Trophoblast cell (in vitro differentiated cells and primary cell): ENCODE measurements around the gene CRYGN. TPM values are rescaled to one million over a fixed set of nuclear protein-coding genes. Genes with fewer than 3 reads are reported as not detected.

Source experiments
- DNase-seq, 2 donors: peaks; one replicate each; pipeline ENCODE4 v3.0.0-alpha.2; 2016
- H2AFZ ChIP-seq: 2 replicates; pipeline ENCODE4 v1.6.1; 2013; ENCODE audit warnings: low read length, moderate library complexity, mild to moderate bottlenecking; ENCODE audit not compliant: insufficient read depth, poor library complexity
- H2AK5ac ChIP-seq: 2 replicates; pipeline ENCODE4 v1.6.1; 2013; ENCODE audit warnings: mild to moderate bottlenecking, low read length
- H2BK120ac ChIP-seq: 2 replicates; pipeline ENCODE4 v1.6.1; 2013; ENCODE audit warnings: low read length, mild to moderate bottlenecking, moderate library complexity; ENCODE audit not compliant: insufficient read depth, poor library complexity
- H2BK12ac ChIP-seq: 2 replicates; pipeline ENCODE4 v1.6.1; 2013; ENCODE audit warnings: mild to moderate bottlenecking, low read length, moderate library complexity
- H2BK5ac ChIP-seq: 2 replicates; pipeline ENCODE4 v1.6.1; 2013; ENCODE audit warnings: low read length, low read depth, moderate library complexity, mild to moderate bottlenecking; ENCODE audit not compliant: poor library complexity
- H3K14ac ChIP-seq: 2 replicates; pipeline ENCODE4 v1.6.1; 2013; ENCODE audit warnings: mild to moderate bottlenecking, low read length
- H3K18ac ChIP-seq: 2 replicates; pipeline ENCODE4 v1.6.1; 2013; ENCODE audit warnings: mild to moderate bottlenecking, low read length
- H3K23ac ChIP-seq: 2 replicates; pipeline ENCODE4 v1.6.1; 2013; ENCODE audit warnings: low read length
- H3K27ac ChIP-seq: 2 replicates; pipeline ENCODE4 v1.5.1; 2013; ENCODE audit warnings: low read depth, mild to moderate bottlenecking, inconsistent platforms, low read length, moderate library complexity
- H3K27me3 ChIP-seq: 2 replicates; pipeline ENCODE4 v1.6.1; 2013; ENCODE audit warnings: inconsistent platforms, mild to moderate bottlenecking, low read length, moderate library complexity; ENCODE audit not compliant: insufficient read depth
- H3K36me3 ChIP-seq, 2 experiments: 1 replicate in 1 of 2; 2 replicates in 1 of 2; pipeline ENCODE4 v1.6.1; 2013; ENCODE audit warnings: low read length in 2 of 2, mild to moderate bottlenecking in 2 of 2, moderate library complexity in 1 of 2; ENCODE audit not compliant: insufficient read depth in 2 of 2, control insufficient read depth in 1 of 2
- H3K4ac ChIP-seq: 2 replicates; pipeline ENCODE4 v1.6.1; 2013; ENCODE audit warnings: low read depth, mild to moderate bottlenecking, low read length, moderate library complexity
- H3K4me1 ChIP-seq, 2 experiments: 1 replicate in 1 of 2; 2 replicates in 1 of 2; pipeline ENCODE4 v1.6.1; 2013; ENCODE audit warnings: low read length in 2 of 2, mild to moderate bottlenecking in 2 of 2, moderate library complexity in 1 of 2; ENCODE audit not compliant: insufficient read depth in 2 of 2, control insufficient read depth in 1 of 2
- H3K4me2 ChIP-seq: 2 replicates; pipeline ENCODE4 v1.6.1; 2013; ENCODE audit warnings: inconsistent platforms, mild to moderate bottlenecking, low read length, moderate library complexity
- H3K4me3 ChIP-seq: 2 replicates; pipeline ENCODE4 v1.5.1; 2013; ENCODE audit warnings: mild to moderate bottlenecking, low read depth, low read length, inconsistent platforms
- H3K79me1 ChIP-seq: one replicate; pipeline ENCODE4 v1.6.1; 2013; ENCODE audit warnings: low read length
- H3K79me2 ChIP-seq: 2 replicates; pipeline ENCODE4 v1.6.1; 2013; ENCODE audit warnings: low read length, mild to moderate bottlenecking; ENCODE audit not compliant: control insufficient read depth, insufficient read depth, poor library complexity
- H3K9ac ChIP-seq: 2 replicates; pipeline ENCODE4 v1.6.1; 2013; ENCODE audit warnings: mild to moderate bottlenecking, low read length
- H3K9me3 ChIP-seq: 2 replicates; pipeline ENCODE4 v1.6.1; 2013; ENCODE audit warnings: low read depth, mild to moderate bottlenecking, control low read depth, inconsistent platforms, low read length; ENCODE audit not compliant: insufficient read depth
- H4K12ac ChIP-seq: 2 replicates; pipeline ENCODE4 v1.6.1; 2013; ENCODE audit warnings: low read depth, mild to moderate bottlenecking, low read length, moderate library complexity
- H4K8ac ChIP-seq: 2 replicates; pipeline ENCODE4 v1.6.1; 2013; ENCODE audit warnings: low read depth, mild to moderate bottlenecking, low read length, moderate library complexity
- H4K91ac ChIP-seq: one replicate; pipeline ENCODE4 v1.6.1; 2013; ENCODE audit warnings: low read depth, mild to moderate bottlenecking, low read length, moderate library complexity
- WGBS: extraction: QIAGEN DNeasy Blood & Tissue Kit; methylation state at CpG from one replicate; pipeline ENCODE4 v1.1.7; 2013; ENCODE audit warnings: missing lambda C conversion rate; ENCODE audit not compliant: insufficient read length, insufficient coverage; ENCODE audit errors: extremely low coverage; 5-methylcytosine and 5-hydroxymethylcytosine counted together
- polyA plus RNA-seq: library from polyadenylated mRNA; stranded (reverse); fragments of 200-250 nt; gene quantifications from 2 replicates; pipeline ENCODE4 v1.2.3, GENCODE V29; 2013

The CRYGN gene
- 0.16 and 0.26 TPM in 2 replicates for polyA plus RNA-seq

- no peak within 1 kb of the TSS for H4K12ac ChIP-seq
- peak within 1 kb of the TSS; percentile 69 for H4K91ac ChIP-seq
- DNase-seq: no peak
- H2AK5ac ChIP-seq: peak within 1 kb of the TSS; percentile 20
- no peak within 1 kb of the TSS for H3K23ac ChIP-seq
- no peaks in the 10 kb centered on the region for H3K79me2 ChIP-seq
- H3K27ac ChIP-seq: no peak within 1 kb of the TSS
- H3K79me1 ChIP-seq: peaks cover 14% of the 10 kb centered on the region
- H3K4me2 ChIP-seq: peak within 1 kb of the TSS; percentile 63
- H2BK5ac ChIP-seq: no peak within 1 kb of the TSS
- H3K4ac ChIP-seq: no peak within 1 kb of the TSS
- H3K9ac ChIP-seq: no peak within 1 kb of the TSS
- H3K4me1 ChIP-seq: peaks cover 28 to 33% of the 10 kb centered on the region in 2 experiments
- H3K4me3 ChIP-seq: peak within 1 kb of the TSS; percentile 10
- H2BK12ac ChIP-seq: peak within 1 kb of the TSS; percentile 30
- peaks cover 3% of the 10 kb centered on the region for H3K9me3 ChIP-seq
- H3K27me3 ChIP-seq: no peaks in the 10 kb centered on the region
- no CpG with 5 or more reads among the region's 51 CpGs for WGBS
- peak within 1 kb of the TSS; percentile 40 for H3K14ac ChIP-seq
- peak within 1 kb of the TSS; percentile 22 for H3K18ac ChIP-seq
- peak within 1 kb of the TSS; percentile 15 for H2BK120ac ChIP-seq
- peak within 1 kb of the TSS; percentile 51 for H4K8ac ChIP-seq
- no peak within 1 kb of the TSS for H2AFZ ChIP-seq
- H3K36me3 ChIP-seq: no peaks in the 10 kb centered on the region
These were observed at the start of gene CRYGN for GRCh38 chr7:151439855-151440798. Gene CRYGN, minus strand, starts transcription at chr7:151440141. Its CDS starts 224 bp downstream, at chr7:151439917.

- no CpG with 5 or more reads among the region's 2 CpGs for WGBS
These were observed 49.6 kb upstream of the CRYGN start for GRCh38 chr7:151489498-151489897.

GRCh38 chr7:151488096-151488495 is 48.2 kb upstream of the CRYGN start:
- Histone ChIP-seq H3K18ac (no peak overlapping the region), H3K14ac (no peak overlapping the region), H4K8ac (no peak overlapping the region), H3K27ac (no peak overlapping the region), H3K9ac (no peak overlapping the region), H3K4me3 (no peak overlapping the region), H2BK12ac (no peak overlapping the region), H3K4me2 (no peak overlapping the region), H2BK5ac (no peak overlapping the region), H2BK120ac (no peak overlapping the region), H2AK5ac (no peak overlapping the region), H4K12ac (no peak overlapping the region), H2AFZ (no peak overlapping the region), H3K9me3 (no peaks in the 10 kb centered on the region), H3K4ac (no peak overlapping the region), H3K4me1 (peaks cover 12 to 14% of the 10 kb centered on the region in 2 experiments), H3K23ac (no peak overlapping the region), H3K27me3 (no peaks in the 10 kb centered on the region), H4K91ac (no peak overlapping the region), H3K36me3 (peaks cover 11 to 21% of the 10 kb centered on the region in 2 experiments), H3K79me1 (peaks cover 6% of the 10 kb centered on the region), H3K79me2 (peaks cover 2% of the 10 kb centered on the region)
- DNase-seq: no peak

More at GRCh38 chr7:151489498-151489897, 49.6 kb upstream of the CRYGN start:
- Histone ChIP-seq H4K91ac (no peak overlapping the region), H3K4ac (no peak overlapping the region), H3K27me3 (no peaks in the 10 kb centered on the region), H3K4me2 (no peak overlapping the region), H3K18ac (no peak overlapping the region), H2BK120ac (no peak overlapping the region), H3K79me2 (peaks cover 4% of the 10 kb centered on the region), H3K79me1 (peaks cover 6% of the 10 kb centered on the region), H3K23ac (no peak overlapping the region), H3K4me1 (peaks cover 9 to 11% of the 10 kb centered on the region in 2 experiments), H2AFZ (no peak overlapping the region), H3K14ac (no peak overlapping the region), H3K9me3 (no peaks in the 10 kb centered on the region), H4K12ac (no peak overlapping the region), H3K36me3 (peaks cover 11 to 19% of the 10 kb centered on the region in 2 experiments), H2BK5ac (no peak overlapping the region), H2AK5ac (no peak overlapping the region), H3K9ac (no peak overlapping the region), H3K27ac (no peak overlapping the region), H4K8ac (no peak overlapping the region), H3K4me3 (no peak overlapping the region), H2BK12ac (no peak overlapping the region)
- no peak for DNase-seq

GRCh38 chr7:151487228-151487627 is 47.3 kb upstream of the CRYGN start:
- Histone ChIP-seq H3K4me2 (no peak overlapping the region), H3K14ac (no peak overlapping the region), H3K4ac (no peak overlapping the region), H3K9ac (no peak overlapping the region), H2BK120ac (no peak overlapping the region), H2BK5ac (no peak overlapping the region), H3K79me2 (no peaks in the 10 kb centered on the region), H3K4me1 (peaks cover 10% of the 10 kb centered on the region in 2 experiments), H3K23ac (no peak overlapping the region), H3K4me3 (no peak overlapping the region), H3K36me3 (peaks cover 11 to 26% of the 10 kb centered on the region in 2 experiments), H2BK12ac (no peak overlapping the region), H4K91ac (no peak overlapping the region), H4K8ac (no peak overlapping the region), H3K27me3 (no peaks in the 10 kb centered on the region), H3K18ac (no peak overlapping the region), H3K27ac (no peak overlapping the region), H2AFZ (no peak overlapping the region), H2AK5ac (no peak overlapping the region), H4K12ac (no peak overlapping the region), H3K9me3 (no peaks in the 10 kb centered on the region), H3K79me1 (peaks cover 4% of the 10 kb centered on the region)
- no CpG with 5 or more reads among the region's 2 CpGs for WGBS
- no peak for DNase-seq
